Measurements from ENCODE around the gene CANX. TPM values are rescaled to one million over a fixed set of nuclear protein-coding genes. Genes with fewer than 3 reads are reported as not detected.

Gene CANX
- total RNA-seq, 1 experiment from 2014 or later = 239 TPM

DNA sequence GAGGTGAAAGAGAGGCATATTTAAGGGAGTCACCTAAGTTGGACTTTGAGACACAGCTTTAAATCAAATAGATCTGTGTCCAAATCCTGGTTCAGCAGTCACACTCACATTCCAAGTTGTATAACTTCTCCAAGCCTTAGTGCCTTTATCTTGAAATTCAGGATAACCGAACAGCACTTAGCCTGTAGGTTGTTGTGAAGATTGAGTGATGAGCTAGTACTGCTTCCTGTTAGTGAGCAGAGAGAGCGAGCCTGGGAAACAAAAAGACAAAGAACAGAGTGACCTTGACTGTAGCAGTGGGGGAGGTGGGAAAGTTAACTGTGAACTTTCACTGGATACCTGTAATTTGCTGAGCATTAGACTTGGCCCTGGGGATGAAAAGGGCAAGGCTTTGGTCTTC lies 56.3 kb downstream of the CANX start:
- DNase-seq (ENCODE audit: low spot score) = no peak

GRCh38 chr5:179758955-179759354 lies 60.2 kb downstream of the CANX start:
- no peak for DNase-seq (ENCODE audit: low spot score)

DNA sequence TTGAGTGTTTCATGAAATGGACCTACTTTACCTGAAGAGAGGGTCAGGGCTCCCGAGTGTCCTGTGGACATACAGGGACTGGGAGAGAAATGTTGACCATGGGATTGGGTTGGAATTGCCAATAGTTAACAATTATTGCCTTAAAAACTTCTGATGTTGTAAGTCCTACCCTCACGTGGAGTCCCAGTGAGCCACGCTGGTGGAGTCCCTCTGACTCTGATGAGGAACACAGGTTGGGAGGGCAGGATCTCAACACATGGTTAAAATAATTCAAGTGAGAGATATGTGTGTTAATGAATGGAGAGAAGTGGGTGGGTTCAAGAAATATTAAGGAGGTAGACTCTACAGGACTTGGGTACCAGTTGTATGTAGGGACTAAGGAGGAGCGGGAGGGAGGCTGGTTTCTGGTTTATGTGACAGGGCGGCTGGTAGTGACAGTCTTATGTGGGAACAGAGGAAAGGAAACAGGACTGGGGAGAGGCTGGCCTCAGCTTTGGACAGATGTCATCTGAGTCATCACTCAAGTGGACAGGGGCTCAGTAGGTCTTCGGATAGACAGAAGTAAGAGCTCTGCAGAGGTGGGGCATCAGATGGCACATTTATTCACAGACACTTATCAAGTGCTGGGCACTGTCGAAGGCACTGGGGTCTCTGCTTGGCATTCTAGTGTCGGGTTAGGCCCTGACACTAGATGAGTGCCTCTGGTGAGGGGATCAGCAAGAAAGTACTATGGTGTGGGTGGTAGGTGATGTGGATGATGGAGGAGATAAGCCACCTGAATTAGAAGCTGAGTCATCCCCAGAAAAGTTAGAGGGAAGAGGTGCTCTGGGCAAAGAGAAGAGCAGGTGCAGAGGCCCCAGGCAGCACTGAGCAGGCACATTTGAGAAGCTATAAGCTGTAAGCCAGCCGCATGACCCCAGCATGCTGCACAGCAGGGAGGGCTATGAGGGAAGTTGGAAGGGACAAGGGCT lies 61.1 kb downstream of the CANX start:
- DNase-seq (ENCODE audit: low spot score) = no peak

- peak; percentile 18 for DNase-seq (ENCODE audit: low spot score)
These were observed 63.5 kb downstream of the CANX start for GRCh38 chr5:179762079-179762780.

GRCh38 chr5:179762781-179763176 lies 64.0 kb downstream of the CANX start:
- DNase-seq (ENCODE audit: low spot score) = no peak

DNA sequence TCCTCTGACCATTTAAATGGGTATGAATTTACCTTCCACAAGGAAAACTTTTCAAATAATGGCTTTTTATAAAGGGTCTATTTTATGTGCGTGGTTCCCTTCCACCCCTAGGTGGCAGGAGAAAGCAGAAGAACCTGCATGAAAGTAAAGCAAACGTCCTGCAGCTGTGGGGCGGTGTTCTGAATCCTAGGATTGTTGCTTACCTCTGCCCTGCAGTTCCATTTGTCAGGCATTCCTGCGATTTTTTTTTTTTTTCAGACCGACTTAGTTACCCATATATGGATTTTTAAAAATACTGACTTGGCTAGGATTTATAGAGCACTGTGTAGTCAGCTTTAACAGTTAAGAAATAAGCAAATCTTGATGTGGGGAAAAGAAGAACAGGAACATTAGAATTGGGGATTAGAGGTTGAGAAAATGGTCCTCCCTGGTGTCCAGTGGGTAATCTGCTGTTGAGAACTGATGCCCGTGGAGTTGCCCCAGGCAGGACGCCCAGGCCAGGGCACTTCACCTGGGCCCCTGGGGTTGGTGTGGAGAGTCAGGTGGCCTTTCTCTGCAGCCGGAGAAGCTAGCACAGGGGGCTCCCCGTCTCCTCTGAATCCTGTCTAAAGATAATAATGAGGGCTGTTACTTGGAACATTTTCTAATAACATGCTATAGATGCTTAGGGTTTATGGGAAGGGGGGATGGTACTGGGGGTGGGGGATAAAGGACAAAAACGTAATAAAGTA lies 64.6 kb downstream of the CANX start:
- DNase-seq (ENCODE audit: low spot score) = peak; percentile 83

DNA sequence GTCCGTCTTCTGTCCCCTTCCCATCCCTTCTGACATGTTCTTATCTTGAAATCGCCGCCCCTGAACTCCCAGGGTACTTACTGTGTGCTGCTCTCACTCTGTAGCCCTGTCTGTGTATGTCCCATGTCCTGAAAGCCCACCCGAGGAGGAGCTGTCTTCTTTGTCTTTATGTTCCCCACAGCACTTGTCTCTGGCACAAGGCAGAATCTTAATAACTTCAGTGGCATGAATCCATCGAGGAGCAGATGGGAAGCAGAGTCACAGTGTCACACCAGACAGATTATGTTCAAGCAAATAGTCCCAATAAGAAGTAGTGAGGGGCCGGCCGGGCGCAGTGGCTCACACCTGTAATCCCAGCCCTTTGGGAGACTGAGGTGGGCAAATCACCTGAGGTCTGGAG lies 65.3 kb downstream of the CANX start:
- no peak for DNase-seq (ENCODE audit: low spot score)

DNA sequence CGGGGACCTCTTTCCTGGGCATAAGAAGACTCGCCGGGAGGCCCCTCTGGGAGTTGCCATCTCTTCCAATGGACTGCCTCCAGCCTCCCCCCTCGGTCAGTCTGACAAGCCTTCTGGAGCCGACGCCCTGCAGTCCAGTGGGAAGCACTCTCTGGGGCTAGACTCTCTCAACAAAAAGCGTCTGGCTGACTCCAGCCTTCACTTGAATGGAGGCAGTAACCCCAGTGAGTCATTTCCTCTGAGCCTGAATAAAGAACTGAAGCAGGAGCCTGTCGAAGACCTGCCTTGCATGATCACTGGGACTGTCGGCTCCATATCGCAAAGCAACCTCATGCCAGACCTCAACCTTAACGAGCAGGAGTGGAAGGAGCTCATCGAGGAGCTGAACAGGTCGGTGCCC lies 66.6 kb downstream of the CANX start:
- no peak for DNase-seq (ENCODE audit: low spot score)

DNA sequence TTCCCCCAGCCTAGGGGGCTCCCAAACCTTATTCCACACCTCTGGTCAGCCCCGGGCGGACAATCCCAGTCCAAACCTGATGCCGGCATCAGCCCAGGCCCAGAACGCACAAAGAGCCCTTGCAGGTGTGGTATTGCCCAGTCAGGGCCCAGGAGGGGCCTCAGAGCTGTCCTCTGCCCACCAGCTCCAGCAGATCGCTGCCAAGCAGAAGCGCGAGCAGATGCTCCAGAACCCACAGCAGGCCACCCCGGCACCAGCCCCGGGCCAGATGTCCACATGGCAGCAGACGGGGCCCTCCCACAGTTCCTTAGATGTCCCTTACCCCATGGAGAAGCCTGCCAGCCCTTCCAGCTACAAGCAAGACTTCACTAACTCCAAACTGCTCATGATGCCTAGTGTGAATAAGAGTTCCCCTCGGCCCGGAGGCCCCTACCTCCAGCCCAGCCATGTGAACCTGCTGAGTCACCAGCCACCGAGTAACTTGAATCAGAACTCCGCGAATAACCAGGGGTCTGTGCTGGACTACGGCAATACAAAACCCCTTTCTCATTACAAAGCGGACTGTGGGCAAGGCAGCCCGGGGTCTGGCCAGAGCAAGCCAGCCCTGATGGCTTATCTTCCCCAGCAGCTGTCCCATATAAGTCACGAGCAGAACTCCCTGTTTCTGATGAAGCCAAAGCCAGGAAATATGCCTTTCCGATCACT lies 67.4 kb downstream of the CANX start:
- no peak for DNase-seq (ENCODE audit: low spot score)

GRCh38 chr5:179766726-179767455 lies 68.1 kb downstream of the CANX start:
- DNase-seq (ENCODE audit: low spot score) = no peak

DNA sequence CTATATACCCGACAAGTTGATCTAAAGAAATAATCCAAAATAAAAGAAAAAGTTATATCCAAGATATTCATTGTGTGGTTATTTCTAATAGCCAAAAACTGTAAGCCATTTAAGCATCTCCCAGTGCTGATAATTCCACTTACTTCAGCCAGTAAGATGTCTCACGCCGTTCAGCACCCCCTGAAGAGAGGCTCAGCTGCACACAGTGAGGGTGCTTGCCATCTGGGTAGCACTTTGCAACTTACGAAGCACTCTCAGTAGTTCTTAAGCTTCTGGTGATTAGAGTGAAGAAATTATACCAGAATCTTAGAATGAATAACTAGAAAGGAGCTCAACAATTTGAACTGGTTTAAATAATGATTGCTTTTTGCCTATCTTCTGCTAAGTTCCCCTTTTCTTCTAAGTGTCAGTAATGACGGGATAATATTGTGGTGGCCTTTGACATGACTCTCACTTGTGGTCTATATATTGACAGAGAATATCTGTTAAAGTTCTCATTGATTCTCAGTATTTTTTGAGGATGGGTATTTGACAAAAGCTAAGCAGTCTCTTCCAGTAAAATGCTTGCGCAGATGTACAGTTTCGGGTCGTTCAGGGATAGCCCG lies 68.8 kb downstream of the CANX start:
- DNase-seq (ENCODE audit: low spot score) = no peak

DNA sequence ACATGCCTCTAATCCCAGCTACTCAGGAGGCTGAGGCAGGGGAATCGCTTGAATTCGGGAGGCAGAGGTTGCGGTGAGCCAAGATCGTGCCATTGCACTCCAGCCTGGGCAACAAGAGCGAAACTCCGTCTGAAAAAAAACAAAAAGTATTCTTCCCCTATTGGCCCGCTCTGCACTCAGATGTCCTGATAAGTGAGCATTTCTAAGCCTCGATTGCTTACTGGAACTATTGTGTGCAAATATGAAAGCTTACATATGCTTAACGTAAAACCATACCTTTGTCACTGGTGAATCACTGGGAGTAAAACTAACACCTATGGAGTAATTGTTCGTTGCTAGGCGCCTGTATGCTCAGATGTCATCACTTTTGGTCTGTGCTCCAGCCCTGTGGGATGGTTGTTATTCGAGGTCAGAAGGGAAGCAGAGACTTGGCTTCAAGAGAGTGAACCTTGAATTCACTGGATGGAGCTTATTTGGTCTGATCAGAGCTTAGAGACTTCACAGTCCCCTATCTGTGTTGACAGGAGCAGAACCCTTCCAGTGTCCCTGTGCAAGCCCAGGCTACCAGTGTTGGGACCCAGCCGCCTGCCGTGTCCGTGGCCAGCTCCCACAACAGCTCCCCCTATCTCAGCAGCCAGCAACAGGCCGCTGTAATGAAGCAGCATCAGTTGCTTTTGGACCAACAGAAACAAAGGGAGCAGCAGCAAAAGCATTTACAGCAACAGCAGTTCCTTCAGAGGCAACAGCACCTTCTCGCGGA lies 69.7 kb downstream of the CANX start:
- DNase-seq (ENCODE audit: low spot score) = no peak

DNA sequence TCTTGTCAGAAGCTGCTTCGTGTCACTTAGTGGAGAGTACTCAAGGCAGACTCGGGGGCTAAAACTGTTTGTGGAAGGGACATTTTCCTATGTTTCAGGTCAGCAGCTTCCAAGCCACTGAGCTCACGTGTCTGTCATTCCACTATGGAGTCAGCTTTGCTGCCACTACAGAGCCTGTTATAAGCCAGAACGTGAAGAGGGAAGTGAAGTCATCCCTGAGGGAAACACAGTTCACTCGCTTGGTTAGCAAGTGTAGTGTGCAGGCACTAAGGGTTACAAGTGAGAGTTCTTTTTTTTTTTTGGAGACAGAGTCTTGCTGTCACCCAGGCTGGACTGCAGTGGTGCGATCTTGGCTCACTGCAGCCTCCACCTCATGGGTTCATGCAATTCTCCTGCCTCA lies 70.5 kb downstream of the CANX start:
- no peak for DNase-seq (ENCODE audit: low spot score)

DNA sequence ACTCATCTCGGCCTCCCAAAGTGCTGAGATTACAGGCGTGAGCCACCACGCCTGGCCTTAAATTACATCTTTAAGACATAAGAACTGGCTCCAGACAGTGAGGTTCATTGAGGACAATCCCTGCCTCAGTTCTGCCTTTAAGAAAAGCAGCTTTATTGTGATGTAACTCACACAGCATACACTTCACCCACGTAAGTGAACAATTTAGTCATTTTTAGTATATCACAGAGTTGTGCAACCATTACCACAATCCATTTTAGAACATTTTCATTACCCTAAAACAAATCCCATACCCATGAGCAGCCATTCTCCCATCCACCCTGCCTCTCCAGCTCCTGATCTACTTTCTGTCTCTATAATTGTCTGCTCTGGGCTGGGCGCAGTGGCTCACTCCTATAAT lies 71.0 kb downstream of the CANX start:
- no peak for DNase-seq (ENCODE audit: low spot score)

GRCh38 chr5:179771311-179771895 lies 72.6 kb downstream of the CANX start:
- DNase-seq (ENCODE audit: low spot score) = no peak

GRCh38 chr5:179772351-179772750 lies 73.6 kb downstream of the CANX start:
- DNase-seq (ENCODE audit: low spot score) = no peak

- no peak for DNase-seq (ENCODE audit: low spot score)
These were observed 74.9 kb downstream of the CANX start for GRCh38 chr5:179773686-179774040.

DNA sequence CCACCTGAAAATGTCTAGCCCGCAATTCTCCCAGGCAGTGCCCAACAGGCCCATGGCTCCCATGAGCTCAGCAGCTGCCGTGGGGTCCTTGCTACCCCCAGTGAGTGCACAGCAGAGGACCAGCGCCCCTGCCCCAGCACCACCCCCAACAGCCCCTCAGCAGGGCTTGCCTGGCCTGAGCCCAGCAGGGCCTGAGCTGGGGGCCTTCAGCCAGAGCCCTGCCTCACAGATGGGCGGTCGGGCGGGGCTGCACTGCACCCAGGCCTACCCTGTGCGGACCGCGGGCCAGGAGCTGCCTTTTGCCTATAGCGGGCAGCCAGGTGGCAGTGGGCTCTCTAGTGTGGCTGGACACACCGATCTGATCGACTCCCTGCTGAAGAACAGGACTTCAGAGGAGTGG lies 75.7 kb downstream of the CANX start:
- DNase-seq (ENCODE audit: low spot score) = no peak

DNA sequence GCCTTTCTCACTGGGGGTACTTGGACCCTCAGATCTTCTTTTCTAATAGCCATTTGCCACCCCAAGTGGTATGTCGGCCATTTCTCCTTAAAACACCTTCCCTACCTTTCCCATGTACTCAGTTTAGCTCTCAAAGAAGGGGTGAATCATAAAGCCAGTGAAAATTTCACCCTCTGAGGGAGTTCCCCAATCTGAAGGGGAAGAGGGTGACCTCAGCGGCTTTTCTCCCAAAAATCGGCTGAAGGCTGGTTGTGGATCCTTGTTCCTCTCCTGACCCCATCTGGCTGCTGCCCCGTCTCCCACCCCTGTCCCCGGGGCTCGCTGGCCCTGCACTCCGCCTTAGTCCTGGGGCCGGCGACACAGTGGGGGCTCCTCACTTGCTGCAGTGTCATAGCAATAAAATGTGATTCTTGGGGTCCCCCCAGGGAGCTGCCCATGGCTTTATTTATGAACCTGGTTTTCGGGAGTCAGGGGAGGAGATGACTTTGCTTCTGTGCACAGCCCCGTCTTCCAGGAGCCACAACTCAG lies 77.7 kb downstream of the CANX start:
- no peak for DNase-seq (ENCODE audit: low spot score)

All from HT-29 (cell line).